HG02852 (cell line): Measurements from ENCODE around the gene KIF13A.
"Not testable (repeated sequence)": the region's sequence is repeated elsewhere in the genome, so short reads cannot be mapped to it uniquely, and the experiment has no call there.

Experiments
- ATAC-seq: cut with Tn5 transposase; IDR thresholded peaks from one replicate; pipeline ENCODE4 v1.9.1; 2021; ENCODE audit warnings: mild to moderate bottlenecking, moderate library complexity; ENCODE audit not compliant: unreplicated experiment

The KIF13A gene

GRCh38 chr6:17935188-17936149, 52.0 kb downstream of the KIF13A start:
- no peak for ATAC-seq

- ATAC-seq = no peak
Measured at GRCh38 chr6:17933716-17934115, 53.7 kb downstream of the KIF13A start.

DNA sequence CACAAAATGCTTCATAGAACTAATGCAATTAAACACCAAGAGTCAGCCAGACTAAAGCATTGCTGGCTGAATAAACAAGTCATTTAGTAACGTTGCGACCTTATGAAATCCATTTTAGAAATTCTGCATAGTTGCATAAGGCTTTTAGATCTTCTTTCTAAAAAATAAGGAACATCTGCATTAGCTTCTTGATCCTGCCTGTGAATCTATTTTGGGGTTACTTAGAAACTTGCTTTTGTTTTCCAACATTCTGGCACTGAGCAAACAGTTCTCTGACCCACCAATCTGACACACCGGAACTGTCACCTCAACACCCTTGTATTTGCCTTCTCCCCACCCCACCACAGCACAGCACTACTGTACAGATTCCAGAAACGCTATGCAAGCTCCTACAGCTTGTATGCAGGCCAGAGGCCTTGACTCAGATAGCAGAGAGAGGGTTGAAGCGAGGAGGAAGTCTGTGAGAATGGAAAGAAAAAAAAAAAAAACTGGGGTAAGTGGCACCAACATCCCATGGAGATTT, 55.0 kb downstream of the KIF13A start:
- ATAC-seq = no peak

DNA sequence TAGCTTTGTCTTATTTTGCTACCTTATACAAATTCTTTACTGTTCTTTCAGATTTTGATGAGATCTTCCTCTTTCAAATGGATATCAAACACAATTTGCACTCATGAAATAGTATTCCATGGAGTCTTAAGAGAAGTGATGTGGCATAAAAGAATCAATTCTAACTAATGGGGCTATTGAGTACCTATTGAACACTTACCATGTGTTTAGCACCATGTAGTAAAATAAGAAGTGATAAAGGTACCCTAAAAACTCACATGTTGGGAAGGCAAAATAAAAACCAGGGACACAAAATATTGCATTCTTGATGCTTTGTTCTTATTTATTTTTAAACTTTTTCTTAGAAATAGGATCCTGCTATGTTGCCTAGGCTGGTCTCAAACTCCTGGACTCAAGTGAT, 56.2 kb downstream of the KIF13A start:
- ATAC-seq = no peak

DNA sequence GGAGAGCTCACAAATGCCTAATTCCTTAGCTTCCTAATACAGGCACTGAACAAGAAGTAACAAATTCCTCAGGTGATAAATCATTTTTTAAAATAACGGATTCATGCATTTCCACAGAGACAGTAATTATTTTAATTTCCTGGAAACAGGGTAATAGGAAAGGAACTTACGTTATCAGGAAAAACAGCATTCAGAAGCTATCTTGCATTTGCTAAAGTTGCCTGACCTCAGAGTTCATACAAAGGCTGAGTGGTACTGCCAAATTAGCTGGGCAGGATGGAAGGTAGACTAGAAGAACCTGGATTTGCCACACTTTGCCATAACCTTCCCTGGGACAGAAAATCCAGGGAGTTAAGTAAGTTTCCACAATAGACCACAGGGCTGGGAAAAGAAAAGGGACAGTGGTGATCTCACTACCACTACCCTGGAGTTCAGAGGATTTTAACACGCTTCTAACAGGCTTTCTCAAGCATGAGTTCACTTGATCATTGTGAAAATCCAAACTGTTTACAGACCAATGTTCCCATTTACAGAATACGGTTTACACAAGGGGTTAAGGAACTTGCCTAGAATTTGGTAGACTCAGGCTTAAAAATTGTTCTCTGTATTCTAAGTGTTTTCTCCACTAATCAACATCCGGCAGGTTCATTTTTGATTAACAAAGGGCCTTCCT, 57.0 kb downstream of the KIF13A start:
- ATAC-seq = no peak

GRCh38 chr6:17928514-17929430, 58.7 kb downstream of the KIF13A start:
- no peak for ATAC-seq

- no peak for ATAC-seq
Measured at GRCh38 chr6:17927705-17928104, 59.7 kb downstream of the KIF13A start.

GRCh38 chr6:17923401-17923863, 64.0 kb downstream of the KIF13A start:
- no peak for ATAC-seq

GRCh38 chr6:17921454-17921853, 66.0 kb downstream of the KIF13A start:
- ATAC-seq = no peak

DNA sequence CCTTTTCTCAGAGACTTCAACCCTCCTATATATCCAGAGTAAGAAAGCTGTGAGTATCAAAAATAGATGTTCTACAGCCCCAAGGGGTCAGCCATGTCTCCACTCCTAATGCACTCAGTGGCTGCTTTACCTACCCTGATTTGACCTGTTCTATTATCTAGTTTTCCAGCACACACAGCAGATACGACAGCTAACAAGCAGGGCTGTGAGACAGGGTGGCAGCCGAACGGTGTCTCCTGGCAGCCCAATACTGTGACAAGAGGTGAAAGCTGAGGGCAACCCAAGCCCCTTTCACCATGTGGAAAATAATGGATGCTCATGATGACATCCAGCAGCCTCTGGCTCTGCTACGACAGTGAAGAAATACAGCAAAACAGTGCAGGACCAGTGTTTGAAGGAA, 67.9 kb downstream of the KIF13A start:
- no peak for ATAC-seq

GRCh38 chr6:17917837-17918763, 69.3 kb downstream of the KIF13A start:
- no peak for ATAC-seq

DNA sequence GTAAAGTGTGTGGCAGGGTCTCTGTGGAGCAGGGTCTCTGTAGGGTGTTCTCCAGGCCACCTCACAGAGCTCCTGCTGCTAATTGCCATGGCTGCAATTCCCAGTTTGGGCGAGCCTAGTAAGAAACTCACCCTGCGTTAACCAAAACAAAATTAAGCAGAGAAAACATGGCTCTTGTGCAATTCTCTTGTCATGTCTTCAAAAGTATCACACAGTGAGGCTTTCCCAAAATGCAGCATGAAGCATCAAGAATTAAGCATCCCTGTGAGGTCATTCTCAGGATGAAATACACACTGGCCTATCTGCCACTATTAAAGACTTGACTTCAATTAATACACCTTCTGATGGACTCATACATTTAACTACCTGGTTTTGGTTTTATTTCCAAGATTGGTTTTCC, 72.8 kb downstream of the KIF13A start:
- no peak for ATAC-seq

DNA sequence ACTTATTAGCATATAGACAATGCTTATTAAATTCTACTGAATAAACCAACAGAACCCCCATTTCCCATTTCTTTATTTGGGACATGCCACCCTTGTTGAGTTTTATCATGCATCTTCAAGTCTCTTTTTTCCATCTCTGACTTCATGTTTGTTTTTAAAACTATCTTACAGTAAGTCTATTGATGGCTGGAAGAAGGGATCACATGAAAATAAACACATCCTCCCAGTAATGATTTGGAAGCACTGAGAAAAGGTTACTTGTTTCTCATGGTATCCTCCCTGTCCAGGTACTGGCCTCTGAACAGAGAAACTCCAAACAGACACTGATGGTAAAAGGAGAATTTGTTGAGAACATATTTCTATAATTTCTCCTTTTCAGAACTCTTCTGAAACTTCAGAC, 74.9 kb downstream of the KIF13A start:
- ATAC-seq = no peak

DNA sequence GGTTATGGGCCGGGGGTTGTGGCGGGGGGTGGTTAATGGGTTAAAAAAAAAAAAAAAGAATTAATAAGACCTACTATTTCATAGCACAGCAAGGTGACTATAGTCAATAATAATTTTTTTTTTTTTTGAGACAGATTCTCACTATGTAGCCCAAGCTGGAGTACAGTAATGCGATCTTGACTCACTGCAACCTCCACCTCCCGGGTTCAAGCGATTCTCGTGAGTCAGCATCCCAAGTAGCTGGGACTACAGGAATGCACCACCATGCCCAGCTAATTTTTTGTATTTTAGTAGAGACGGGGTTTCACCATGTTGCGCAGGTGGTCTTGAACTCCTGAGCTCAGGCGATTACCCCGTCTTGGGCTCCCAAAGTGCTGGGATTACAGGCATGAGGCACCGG, 75.8 kb downstream of the KIF13A start:
- not testable (repeated sequence) for ATAC-seq

- ATAC-seq = no peak
Measured at GRCh38 chr6:17910189-17910588, 77.2 kb downstream of the KIF13A start.

DNA sequence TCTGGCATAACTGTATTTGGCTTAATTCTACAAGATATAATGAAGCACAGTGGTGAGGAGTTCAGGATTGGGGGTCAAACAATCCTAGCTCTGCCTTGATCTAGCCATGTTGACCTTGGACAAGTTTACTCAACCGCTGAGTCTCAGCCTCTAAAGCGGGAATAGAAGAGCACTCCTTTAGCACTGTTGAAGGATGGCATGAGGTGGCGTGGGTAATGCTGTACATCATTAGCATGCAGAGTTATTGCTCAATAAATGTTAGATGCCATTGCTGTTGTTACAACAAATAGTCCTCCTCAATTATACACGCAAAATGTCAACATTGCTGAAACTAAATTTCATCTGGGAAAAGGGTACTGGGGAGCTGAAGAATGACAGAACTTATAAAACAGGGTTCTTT, 78.6 kb downstream of the KIF13A start:
- ATAC-seq = no peak

- ATAC-seq = no peak
Measured at GRCh38 chr6:17907406-17908229, 79.8 kb downstream of the KIF13A start.

DNA sequence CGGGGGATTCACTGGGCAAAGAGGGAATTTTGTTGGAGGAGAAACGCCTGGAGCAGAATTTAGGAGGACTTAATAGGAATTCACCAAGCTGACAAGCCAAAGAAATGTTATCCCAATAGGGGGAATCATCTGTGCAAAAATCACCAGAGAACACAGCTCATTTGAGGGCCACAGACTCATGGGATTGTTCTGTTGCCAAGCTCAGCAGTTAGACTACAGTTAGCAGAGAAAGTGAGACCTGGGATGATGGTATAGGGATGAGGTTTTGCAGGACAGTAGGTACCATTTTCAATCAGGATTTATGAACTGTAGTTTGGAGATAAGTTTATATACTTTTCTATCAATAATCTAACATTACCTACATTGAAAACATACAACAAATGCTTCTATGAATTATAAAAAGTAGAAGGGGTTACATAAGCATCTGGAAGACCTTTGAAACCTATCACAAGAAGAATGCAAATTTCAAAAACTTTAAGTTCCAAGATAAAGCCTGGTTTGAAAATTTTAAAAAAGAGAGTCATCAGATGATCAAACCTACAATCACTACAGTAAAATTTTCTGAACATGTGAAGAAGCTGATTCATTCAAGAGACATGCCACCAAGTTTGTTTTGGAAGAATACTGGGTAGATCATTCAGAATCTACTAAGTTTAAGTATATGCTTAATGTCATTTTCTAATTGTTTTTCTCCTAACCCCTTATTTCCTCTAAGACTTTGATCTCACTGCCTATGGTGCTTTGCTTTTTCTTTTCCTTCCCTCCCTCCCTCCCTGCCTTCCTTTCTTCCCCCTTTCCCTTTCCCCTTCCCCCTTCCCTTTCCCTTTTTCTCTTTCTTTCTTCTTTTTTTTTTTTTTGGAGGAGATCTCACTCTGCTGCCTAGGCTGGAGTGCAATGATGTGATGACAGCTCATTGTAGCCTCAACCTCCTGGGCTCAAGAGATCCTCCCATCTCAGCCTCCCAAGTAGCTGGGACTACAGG, 81.5 kb downstream of the KIF13A start:
- ATAC-seq = no peak
